CD4-positive, alpha-beta memory T cell (primary cell): ENCODE data around the gene BIRC7. TPM values are rescaled to one million over a fixed set of nuclear protein-coding genes. Genes with fewer than 3 reads are reported as not detected.

Experiments used
- CTCF ChIA-PET: fragments of 350-600 bp; sonication (Branson Sonifier 250); formaldehyde crosslinking; loops from one replicate; lab custom pipeline; 2021; ENCODE audit warnings: inconsistent platforms; ENCODE audit not compliant: partially characterized antibody; lab: Charles Lee
- POLR2A ChIA-PET: fragments of 350-600 bp; sonication (Branson Sonifier 250); formaldehyde crosslinking; loops from one replicate; lab custom pipeline; 2021; ENCODE audit not compliant: partially characterized antibody; lab: Charles Lee
- DNase-seq, 5 donors: peaks; one replicate each; pipeline versions ENCODE4 v3.0.0 to v3.0.0-alpha.2; 2020 to 2022; ENCODE audit warnings: mixed read lengths in 1 of 5
- H3K27ac ChIP-seq: one replicate; pipeline ENCODE4 v1.7.0; 2013; ENCODE audit warnings: low read depth, low read length
- H3K27me3 ChIP-seq: 2 replicates; pipeline ENCODE4 v1.7.0; 2013; ENCODE audit warnings: mild to moderate bottlenecking, low read length, moderate library complexity; ENCODE audit not compliant: insufficient read depth
- H3K36me3 ChIP-seq: 2 replicates; pipeline ENCODE4 v1.7.0; 2013; ENCODE audit warnings: mild to moderate bottlenecking, low read length, moderate library complexity; ENCODE audit not compliant: insufficient read depth
- H3K4me1 ChIP-seq: 2 replicates; pipeline ENCODE4 v1.7.0; 2013; ENCODE audit warnings: mild to moderate bottlenecking, low read length, moderate library complexity; ENCODE audit not compliant: insufficient read depth
- H3K4me3 ChIP-seq, 2 donors: one replicate each; pipeline ENCODE4 v1.7.0; 2013; ENCODE audit warnings: low read length in 2 of 2, mild to moderate bottlenecking in 1 of 2
- H3K9me3 ChIP-seq, 2 donors: one replicate each; pipeline ENCODE4 v1.7.0; 2013; ENCODE audit warnings: low read length in 2 of 2, control low read depth in 1 of 2; ENCODE audit not compliant: control insufficient read depth in 1 of 2
- H3K27ac Mint-ChIP-seq, 7 donors: one replicate each; pipeline ENCODE4 v1.8.0; 2020 to 2021; ENCODE audit warnings: mixed read lengths in 7 of 7, mild to moderate bottlenecking in 6 of 7, inconsistent platforms in 3 of 7, moderate library complexity in 3 of 7
- H3K27me3 Mint-ChIP-seq, 2 donors: one replicate each; pipeline ENCODE4 v1.8.0; 2020 to 2021; ENCODE audit warnings: mixed read lengths in 2 of 2
- H3K36me3 Mint-ChIP-seq, 2 donors: one replicate each; pipeline ENCODE4 v1.8.0; 2020 to 2021; ENCODE audit warnings: mixed read lengths in 2 of 2, inconsistent platforms in 1 of 2, mild to moderate bottlenecking in 1 of 2
- H3K4me1 Mint-ChIP-seq, 4 donors: one replicate each; pipeline ENCODE4 v1.8.0; 2020 to 2021; ENCODE audit warnings: mixed read lengths in 4 of 4, mild to moderate bottlenecking in 1 of 4
- H3K4me3 Mint-ChIP-seq, 8 donors: one replicate each; pipeline ENCODE4 v1.8.0; 2020 to 2021; ENCODE audit warnings: mixed read lengths in 8 of 8, mild to moderate bottlenecking in 7 of 8, moderate library complexity in 6 of 8, inconsistent platforms in 3 of 8
- H3K9me3 Mint-ChIP-seq, 8 donors: one replicate each; pipeline ENCODE4 v1.8.0; 2020 to 2021; ENCODE audit warnings: mixed read lengths in 8 of 8, mild to moderate bottlenecking in 5 of 8, inconsistent platforms in 3 of 8, moderate library complexity in 1 of 8
- intact Hi-C: fragments of 100-400 bp; cut with micrococcal nuclease; formaldehyde crosslinking; loops from one replicate; pipeline ENCODE4 v1.15.1; 2023
- polyA plus RNA-seq, 2 donors: library from polyadenylated mRNA; unstranded; fragments of 300-500 nt; fragmentation: Illumina TruSeq; gene quantifications; one replicate each; pipeline ENCODE4 v1.2.3, GENCODE V29; 2021
- total RNA-seq, 2 experiments: library from RNA; stranded (reverse); gene quantifications; one replicate each; pipeline ENCODE4 v1.2.3, GENCODE V29; 2021

The BIRC7 gene
- total and polyA plus RNA-seq, 4 experiments from 2014 or later, result not detected

DNA sequence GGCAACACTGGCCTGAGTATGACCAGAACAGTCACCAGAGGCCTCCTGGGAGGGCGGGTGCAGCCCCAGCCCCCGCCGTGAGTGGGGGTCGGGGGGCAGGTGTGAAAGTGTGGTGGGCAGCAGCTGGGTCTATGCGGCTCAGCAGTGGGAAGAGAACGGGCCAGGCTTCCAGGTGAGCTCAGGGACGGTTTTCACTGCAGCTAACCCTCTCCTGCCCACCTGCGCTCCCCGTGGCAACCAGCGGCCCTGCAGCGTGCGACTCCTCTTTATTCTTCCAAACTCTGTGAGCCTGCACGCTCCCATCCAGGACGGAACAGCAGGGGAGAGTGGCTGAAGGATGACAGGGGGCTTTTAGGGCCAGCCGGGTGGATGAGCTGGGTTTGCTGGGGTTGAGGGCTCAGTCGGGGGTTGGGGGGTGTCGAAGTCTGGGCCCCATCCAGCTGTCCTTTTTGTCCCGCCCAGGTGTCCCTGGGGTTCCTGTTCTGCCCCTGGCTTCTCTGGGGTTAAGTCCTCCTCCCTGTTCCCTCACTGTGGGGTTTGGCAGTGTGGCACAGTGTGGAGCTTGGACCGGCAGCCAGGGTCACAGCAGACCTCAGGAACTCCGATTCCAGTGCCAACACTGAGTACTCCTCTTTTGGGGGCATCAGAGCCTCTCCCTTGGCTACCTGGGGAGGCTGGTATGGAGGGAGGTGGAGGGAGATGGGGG lies 859 bp upstream of the BIRC7 start:
- ChIA-PET POLR2A (no interaction called here), CTCF (interaction anchor here (6.1 kb wide), 1 partner anchor 11 kb away, joined by 33 read pairs; no protein-coding TSS in a partner anchor)
- no peaks in the 10 kb centered on the region for H3K9me3 Mint-ChIP-seq
- H3K27me3 Mint-ChIP-seq, result peaks cover 12 to 26% of the 10 kb centered on the region in 2 donors
- Histone ChIP-seq H3K27ac (no peak overlapping the region), H3K4me3 (no peak overlapping the region), H3K9me3 (no peaks in the 10 kb centered on the region), H3K36me3 (no peaks in the 10 kb centered on the region), H3K27me3 (peaks cover 8% of the 10 kb centered on the region), H3K4me1 (no peaks in the 10 kb centered on the region)
- intact Hi-C loops, result no loop called here
- peak overlapping the region in 1 of 8 donors; percentile 41 for H3K4me3 Mint-ChIP-seq
- peaks cover 0 to 19% (median 0%) of the 10 kb centered on the region in 4 donors for H3K4me1 Mint-ChIP-seq
- no peaks in the 10 kb centered on the region for H3K36me3 Mint-ChIP-seq
- H3K27ac Mint-ChIP-seq, result peak overlapping the region in 1 of 7 donors; percentile 62
- DNase-seq, result peak in 1 of 5 donors; percentile 22

DNA sequence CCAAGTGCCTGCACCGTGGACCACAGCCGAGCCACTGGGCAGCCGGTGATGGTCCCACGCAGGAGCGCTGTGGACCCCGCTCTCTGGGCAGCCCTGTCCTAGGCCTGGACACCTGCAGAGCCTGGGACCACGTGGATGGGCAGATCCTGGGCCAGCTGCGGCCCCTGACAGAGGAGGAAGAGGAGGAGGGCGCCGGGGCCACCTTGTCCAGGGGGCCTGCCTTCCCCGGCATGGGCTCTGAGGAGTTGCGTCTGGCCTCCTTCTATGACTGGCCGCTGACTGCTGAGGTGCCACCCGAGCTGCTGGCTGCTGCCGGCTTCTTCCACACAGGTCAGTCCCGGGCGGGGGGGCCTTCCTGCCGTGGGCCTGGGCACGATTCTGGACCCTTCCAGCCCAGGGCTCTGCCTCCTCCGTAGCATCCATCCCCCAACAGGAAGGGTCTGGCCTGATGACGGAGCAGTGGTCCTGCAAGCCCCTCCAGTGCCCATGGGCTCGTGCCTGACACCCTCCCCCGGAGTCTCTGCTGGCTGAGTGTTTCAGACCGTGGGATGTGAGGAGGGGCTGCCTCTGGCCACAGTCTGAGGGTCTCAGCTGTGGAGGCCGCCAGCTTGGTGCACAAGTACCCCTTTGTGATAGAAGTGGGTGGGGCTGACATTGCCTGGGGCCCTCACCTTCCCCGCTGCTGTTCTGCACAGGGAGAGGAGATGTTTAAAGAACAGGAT lies 572 bp downstream of the BIRC7 start:
- Mint-ChIP-seq H3K9me3 (no peaks in the 10 kb centered on the region), H3K4me1 (peaks cover 0 to 19% (median 0%) of the 10 kb centered on the region in 4 donors)
- H3K4me3 ChIP-seq, result no peak overlapping the region

DNA sequence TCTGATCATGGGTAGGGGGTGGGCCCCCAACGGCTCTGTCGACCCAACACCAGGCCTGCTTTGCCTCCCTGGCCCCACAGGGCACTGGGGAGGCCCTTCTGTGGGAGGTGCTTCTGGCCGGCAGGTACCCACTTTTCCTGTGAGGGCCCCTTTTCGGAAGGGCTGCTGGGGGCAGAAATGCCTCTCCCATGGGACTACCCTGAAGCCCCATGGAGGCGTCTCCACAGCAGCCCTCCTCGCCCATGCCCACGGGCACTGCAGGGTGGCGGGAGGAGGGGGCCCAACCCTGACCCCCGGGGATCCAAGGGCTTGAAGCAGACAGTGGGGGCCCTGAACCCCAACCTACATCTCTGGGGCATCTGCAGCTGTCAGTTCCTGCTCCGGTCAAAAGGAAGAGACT lies 2.3 kb downstream of the BIRC7 start:
- no peak overlapping the region for H3K4me3 ChIP-seq
- H3K4me1 ChIP-seq, result no peaks in the 10 kb centered on the region
- ChIA-PET POLR2A (no interaction called here), CTCF (interaction anchor here (6.1 kb wide), 1 partner anchor 14 kb away, joined by 33 read pairs; no protein-coding TSS in a partner anchor)
- Mint-ChIP-seq H3K4me1 (peaks cover 0 to 14% (median 0%) of the 10 kb centered on the region in 4 donors), H3K36me3 (no peaks in the 10 kb centered on the region), H3K27me3 (peaks cover 3 to 7% of the 10 kb centered on the region in 2 donors), H3K4me3 (no peak overlapping the region), H3K9me3 (no peaks in the 10 kb centered on the region), H3K27ac (no peak overlapping the region)
- no peaks in the 10 kb centered on the region for H3K27me3 ChIP-seq
- DNase-seq, result no peak
- H3K36me3 ChIP-seq, result no peaks in the 10 kb centered on the region
- no peaks in the 10 kb centered on the region for H3K9me3 ChIP-seq
- H3K27ac ChIP-seq, result no peak overlapping the region
- intact Hi-C loops, result no loop called here

More for the DNA sequence above, 572 bp downstream of the BIRC7 start:
- H3K4me3 Mint-ChIP-seq, result no peak overlapping the region
- no peak overlapping the region for H3K27ac Mint-ChIP-seq
- peak in 1 of 5 donors; percentile 19 for DNase-seq
- Histone ChIP-seq H3K36me3 (no peaks in the 10 kb centered on the region), H3K27me3 (no peaks in the 10 kb centered on the region), H3K27ac (no peak overlapping the region), H3K4me1 (no peaks in the 10 kb centered on the region), H3K9me3 (no peaks in the 10 kb centered on the region)
- H3K36me3 Mint-ChIP-seq, result no peaks in the 10 kb centered on the region
- intact Hi-C loops, result no loop called here
- H3K27me3 Mint-ChIP-seq, result peaks cover 7 to 15% of the 10 kb centered on the region in 2 donors
- CTCF ChIA-PET, result interaction anchor here (6.1 kb wide), 1 partner anchor 12 kb away, joined by 33 read pairs; no protein-coding TSS in a partner anchor
- POLR2A ChIA-PET, result no interaction called here

DNA sequence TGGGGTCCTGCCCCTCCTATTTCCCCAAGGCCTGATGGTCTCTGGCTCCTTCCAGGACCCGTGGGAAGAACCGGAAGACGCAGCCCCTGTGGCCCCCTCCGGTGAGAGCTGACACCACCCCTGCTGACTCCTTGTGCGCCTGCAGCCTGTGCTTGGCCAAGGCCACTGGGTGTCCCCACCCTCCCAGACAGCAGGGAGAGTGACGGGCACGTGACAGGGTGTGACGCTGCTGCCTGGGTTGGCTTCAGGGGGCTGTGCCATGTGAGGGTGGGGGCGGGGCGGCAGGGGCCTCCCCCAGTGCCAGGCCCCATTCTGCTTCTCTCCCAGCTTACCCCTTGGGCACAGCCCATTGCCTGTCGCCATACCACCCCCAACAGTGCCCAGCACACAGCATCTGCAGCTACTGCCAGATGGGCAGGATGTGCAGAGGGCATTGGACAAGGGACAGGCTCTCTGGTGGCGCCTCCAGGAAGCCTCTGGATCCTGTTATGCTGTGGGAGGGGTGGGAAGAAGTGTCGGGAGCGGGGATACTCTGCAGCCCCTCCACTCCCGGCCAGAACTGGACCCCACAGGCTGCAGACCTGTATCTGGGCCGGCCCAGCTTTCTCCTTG lies 2.9 kb downstream of the BIRC7 start:
- H3K4me1 Mint-ChIP-seq, result peaks cover 0 to 14% (median 0%) of the 10 kb centered on the region in 4 donors
- Histone ChIP-seq H3K9me3 (no peaks in the 10 kb centered on the region), H3K4me3 (no peak overlapping the region), H3K27me3 (no peaks in the 10 kb centered on the region), H3K36me3 (no peaks in the 10 kb centered on the region), H3K4me1 (no peaks in the 10 kb centered on the region), H3K27ac (no peak overlapping the region)
- ChIA-PET POLR2A (no interaction called here), CTCF (interaction anchor here (0.6 kb wide), 1 partner anchor 978 kb away, joined by 3 read pairs; no protein-coding TSS in a partner anchor)
- intact Hi-C loops, result no loop called here
- H3K9me3 Mint-ChIP-seq, result no peaks in the 10 kb centered on the region
- H3K27me3 Mint-ChIP-seq, result peaks cover 3 to 7% of the 10 kb centered on the region in 2 donors
- H3K36me3 Mint-ChIP-seq, result no peaks in the 10 kb centered on the region
- no peak overlapping the region for H3K4me3 Mint-ChIP-seq
- H3K27ac Mint-ChIP-seq, result no peak overlapping the region
- no peak for DNase-seq

DNA sequence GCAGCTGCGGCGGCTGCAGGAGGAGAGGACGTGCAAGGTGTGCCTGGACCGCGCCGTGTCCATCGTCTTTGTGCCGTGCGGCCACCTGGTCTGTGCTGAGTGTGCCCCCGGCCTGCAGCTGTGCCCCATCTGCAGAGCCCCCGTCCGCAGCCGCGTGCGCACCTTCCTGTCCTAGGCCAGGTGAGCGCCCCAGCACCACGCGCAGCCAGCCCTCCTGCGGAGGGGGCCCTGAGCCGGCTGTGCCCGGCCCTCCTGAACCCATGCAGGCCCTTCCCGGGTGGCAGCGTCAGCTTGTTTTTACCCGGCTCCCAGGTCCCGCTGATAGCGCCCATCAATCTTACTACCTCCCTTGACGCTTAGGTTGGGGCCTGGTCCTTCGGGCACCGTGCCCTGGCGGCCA lies 3.7 kb downstream of the BIRC7 start:
- ChIA-PET CTCF (interaction anchor here (0.6 kb wide), 1 partner anchor 979 kb away, joined by 3 read pairs; no protein-coding TSS in a partner anchor), POLR2A (no interaction called here)
- H3K36me3 Mint-ChIP-seq, result no peaks in the 10 kb centered on the region
- Histone ChIP-seq H3K27me3 (no peaks in the 10 kb centered on the region), H3K27ac (no peak overlapping the region), H3K36me3 (no peaks in the 10 kb centered on the region), H3K9me3 (no peaks in the 10 kb centered on the region), H3K4me1 (no peaks in the 10 kb centered on the region), H3K4me3 (no peak overlapping the region)
- H3K4me1 Mint-ChIP-seq, result peaks cover 0 to 14% (median 0%) of the 10 kb centered on the region in 4 donors
- no peak for DNase-seq
- peaks cover 4 to 10% of the 10 kb centered on the region in 2 donors for H3K27me3 Mint-ChIP-seq
- no peak overlapping the region for H3K27ac Mint-ChIP-seq
- no peaks in the 10 kb centered on the region for H3K9me3 Mint-ChIP-seq
- H3K4me3 Mint-ChIP-seq, result no peak overlapping the region
- intact Hi-C loops, result no loop called here

DNA sequence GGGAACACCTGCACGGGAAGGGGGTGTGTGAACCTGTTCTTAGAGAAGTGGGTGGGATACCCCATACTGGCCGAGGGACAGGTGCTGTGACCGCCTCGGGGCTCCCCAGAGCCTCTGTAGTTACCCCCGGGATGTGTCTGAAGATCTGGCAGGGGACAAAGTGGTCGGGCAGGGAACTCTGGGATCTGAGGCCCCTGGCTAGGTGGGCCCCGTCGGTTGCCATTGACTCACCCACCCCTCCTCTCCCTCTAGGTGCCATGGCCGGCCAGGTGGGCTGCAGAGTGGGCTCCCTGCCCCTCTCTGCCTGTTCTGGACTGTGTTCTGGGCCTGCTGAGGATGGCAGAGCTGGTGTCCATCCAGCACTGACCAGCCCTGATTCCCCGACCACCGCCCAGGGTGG lies 4.3 kb downstream of the BIRC7 start:
- H3K27me3 ChIP-seq, result no peaks in the 10 kb centered on the region
- no peaks in the 10 kb centered on the region for H3K36me3 Mint-ChIP-seq
- POLR2A ChIA-PET, result no interaction called here
- H3K9me3 ChIP-seq, result no peaks in the 10 kb centered on the region
- no peak overlapping the region for H3K4me3 ChIP-seq
- no peak for DNase-seq
- no peaks in the 10 kb centered on the region for H3K4me1 ChIP-seq
- CTCF ChIA-PET, result no interaction called here
- H3K27ac ChIP-seq, result no peak overlapping the region
- no peaks in the 10 kb centered on the region for H3K9me3 Mint-ChIP-seq
- H3K27me3 Mint-ChIP-seq, result peaks cover 4 to 10% of the 10 kb centered on the region in 2 donors
- H3K27ac Mint-ChIP-seq, result no peak overlapping the region
- no peaks in the 10 kb centered on the region for H3K36me3 ChIP-seq
- no peak overlapping the region for H3K4me3 Mint-ChIP-seq
- intact Hi-C loops, result no loop called here
- H3K4me1 Mint-ChIP-seq, result peaks cover 0 to 11% (median 0%) of the 10 kb centered on the region in 4 donors

DNA sequence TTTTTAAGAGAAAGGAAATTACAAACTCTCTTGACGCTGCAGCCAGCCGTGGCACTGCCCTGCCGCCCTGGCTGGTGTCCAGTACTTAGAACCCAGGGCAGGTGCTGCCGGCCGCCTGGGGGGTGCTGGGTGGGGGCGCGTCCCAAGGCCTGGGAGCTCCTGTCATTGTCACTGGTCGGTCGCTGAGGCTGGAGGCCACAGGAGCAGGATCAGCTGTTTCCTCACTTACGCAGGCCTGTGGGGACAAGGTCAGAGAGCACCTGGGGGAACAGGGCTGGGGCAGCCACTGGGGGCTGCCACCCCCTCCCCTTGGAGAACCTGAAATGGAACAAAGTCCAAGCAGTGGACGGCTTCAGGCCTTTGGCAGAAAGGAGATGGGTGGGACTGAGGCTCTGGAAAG lies 5.6 kb downstream of the BIRC7 start:
- H3K27me3 ChIP-seq, result no peaks in the 10 kb centered on the region
- ChIA-PET POLR2A (no interaction called here), CTCF (interaction anchor here (1.9 kb wide), 1 partner anchor 18 kb away, joined by 5 read pairs; no protein-coding TSS in a partner anchor)
- H3K27ac ChIP-seq, result no peak overlapping the region
- Mint-ChIP-seq H3K4me1 (no peaks in the 10 kb centered on the region), H3K27me3 (peaks cover 4 to 13% of the 10 kb centered on the region in 2 donors), H3K9me3 (no peaks in the 10 kb centered on the region), H3K36me3 (no peaks in the 10 kb centered on the region), H3K27ac (no peak overlapping the region), H3K4me3 (no peak overlapping the region)
- H3K4me3 ChIP-seq, result no peak overlapping the region
- no peaks in the 10 kb centered on the region for H3K36me3 ChIP-seq
- no peaks in the 10 kb centered on the region for H3K9me3 ChIP-seq
- no peaks in the 10 kb centered on the region for H3K4me1 ChIP-seq
- intact Hi-C loops, result no loop called here
- DNase-seq, result no peak
